Activated CD4-positive, CD25-positive, alpha-beta regulatory T cell treated with anti-CD3 and anti-CD28 coated beads, Interleukin-2, amount 50 U/mL, for 24 hours (primary cell): ENCODE results near the gene COPE.
"Not testable (repeated sequence)": the region's sequence is repeated elsewhere in the genome, so short reads cannot be mapped to it uniquely, and the experiment has no call there.

Experiments used
- ATAC-seq, 2 donors: fragments of 150-1000 bp; cut with Tn5 transposase; one replicate each; pipeline ENCODE4 v1.10.0; 2021; ENCODE audit warnings: mild to moderate bottlenecking in 1 of 2, moderate library complexity in 1 of 2

The COPE gene

DNA sequence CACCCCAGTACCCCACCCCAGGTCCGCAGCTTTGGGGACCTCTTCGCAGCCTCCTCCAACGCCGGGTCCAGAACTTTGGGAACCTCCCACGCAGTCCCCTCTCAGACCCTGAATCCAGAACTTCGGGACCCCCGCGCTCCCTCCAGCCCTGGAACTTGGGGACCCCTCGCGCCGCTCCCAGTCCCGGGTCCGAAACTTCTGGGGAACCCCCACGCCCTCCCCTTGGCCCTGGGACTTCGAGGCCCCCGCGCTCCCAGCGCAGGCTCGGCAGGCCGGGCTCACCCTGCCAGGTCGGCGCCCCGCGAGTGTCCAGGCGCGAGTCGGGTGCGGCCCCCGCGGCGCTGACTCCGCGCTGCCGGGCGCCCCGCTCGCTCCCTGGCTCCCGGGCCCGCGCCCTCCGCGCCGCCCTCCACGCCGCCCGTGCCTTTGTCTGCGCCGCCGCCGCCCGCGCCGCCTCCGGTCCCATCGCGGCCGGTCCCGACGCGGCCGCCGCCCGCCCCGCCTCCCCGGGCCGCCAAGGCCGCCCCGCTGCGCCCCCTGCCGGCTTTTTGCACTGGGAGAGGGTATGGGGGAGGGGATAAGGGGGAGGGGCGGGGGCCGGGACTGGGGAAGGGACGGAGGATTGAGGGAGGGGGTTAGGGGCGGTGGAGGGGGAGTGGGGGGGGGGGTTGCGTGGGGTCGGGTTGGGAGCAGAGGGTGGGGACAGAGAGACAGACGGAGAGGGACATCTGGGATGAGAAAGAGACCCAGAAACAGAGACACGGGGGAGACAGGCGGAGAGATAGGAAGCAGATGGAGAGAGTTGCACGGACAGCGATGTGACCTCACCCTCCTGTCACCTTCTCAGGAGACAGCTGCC, 21.8 kb upstream of the COPE start, which contains the start of gene HOMER3:
Gene HOMER3, minus strand, starts transcription at position 449 of the 859 bp plus-strand sequence. CDS start 2,235 bp downstream, outside the sequence.
- ATAC-seq, result peak; percentile 86 to 89

DNA sequence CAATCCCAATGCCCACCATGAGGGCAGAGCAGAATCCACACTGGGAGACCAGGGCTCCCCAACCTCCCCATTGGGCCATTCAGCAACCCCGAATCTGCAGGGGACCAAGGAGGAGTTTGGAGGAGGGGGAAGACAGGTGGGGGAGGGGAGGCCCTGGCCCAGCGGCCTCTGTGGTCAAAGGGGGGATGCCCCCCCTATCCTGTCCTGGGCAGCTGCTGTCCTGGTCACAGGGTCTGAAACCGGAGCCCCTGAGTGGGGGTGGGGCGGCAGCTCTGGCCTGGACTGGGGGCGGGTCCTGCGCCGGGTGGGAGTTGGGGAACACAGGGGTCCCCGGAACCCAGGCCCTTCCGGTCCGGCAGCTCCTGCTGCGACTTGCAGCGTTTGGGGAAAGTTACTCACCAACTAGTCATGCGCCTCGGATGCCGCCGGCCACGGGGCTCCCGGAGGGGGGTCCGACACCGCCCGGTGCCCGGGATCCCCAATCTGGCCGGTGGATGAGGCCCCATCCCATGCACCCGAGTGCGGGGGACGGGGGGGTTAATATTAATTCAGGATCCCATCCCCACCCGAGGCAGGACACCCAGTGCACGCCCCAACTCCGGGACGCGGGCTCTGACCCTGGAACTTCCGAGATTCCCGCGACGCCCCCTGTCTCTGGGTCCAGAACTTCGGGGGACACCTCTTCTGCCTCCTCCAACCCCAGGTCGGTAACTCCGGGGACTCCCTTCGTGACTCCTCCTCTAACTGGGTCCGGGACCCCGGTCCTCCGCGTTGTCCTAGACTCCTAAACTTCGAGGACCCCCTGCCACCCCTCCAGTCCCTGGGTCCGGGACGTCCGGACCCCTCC, 21.0 kb upstream of the COPE start:
- ATAC-seq, result no peak

GRCh38 chr19:18939163-18939562, 20.0 kb upstream of the COPE start:
- ATAC-seq, result no peak

GRCh38 chr19:18933297-18933696, 14.1 kb upstream of the COPE start:
- ATAC-seq, result no peak

DNA sequence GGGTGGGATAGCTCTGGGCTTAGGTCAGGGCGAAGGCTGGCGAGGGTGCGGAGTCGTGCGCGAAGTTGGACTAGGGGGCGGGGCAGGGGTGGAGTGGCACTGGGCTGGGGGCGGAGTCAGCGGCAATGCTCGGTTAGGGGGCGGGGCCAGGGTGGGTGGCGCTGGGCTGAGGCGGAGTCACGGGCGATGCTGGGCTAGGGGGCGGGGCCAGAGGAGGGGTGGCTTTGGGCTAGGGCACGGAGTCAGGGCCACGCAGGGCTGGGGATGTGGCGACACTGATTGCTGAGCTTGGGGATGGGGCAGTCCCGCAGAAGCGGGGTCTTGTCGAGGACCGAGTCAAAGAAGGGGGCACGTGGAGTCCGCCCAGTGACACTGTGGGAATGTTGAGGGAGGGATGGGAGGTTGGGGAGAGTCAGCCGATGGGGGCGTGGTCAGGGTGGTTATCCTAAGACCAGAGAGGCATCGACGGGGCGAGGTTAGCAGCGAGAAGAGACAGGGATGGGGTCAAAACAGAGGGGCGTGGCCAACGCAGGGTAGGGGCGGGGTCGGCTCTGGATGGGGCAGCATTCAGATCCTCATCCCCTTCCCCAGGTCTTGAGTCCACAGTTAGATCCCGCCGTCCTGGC, 13.1 kb upstream of the COPE start:
- ATAC-seq, result peak; percentile 81 to 84

GRCh38 chr19:18931316-18932162, 12.4 kb upstream of the COPE start:
- no peak for ATAC-seq

DNA sequence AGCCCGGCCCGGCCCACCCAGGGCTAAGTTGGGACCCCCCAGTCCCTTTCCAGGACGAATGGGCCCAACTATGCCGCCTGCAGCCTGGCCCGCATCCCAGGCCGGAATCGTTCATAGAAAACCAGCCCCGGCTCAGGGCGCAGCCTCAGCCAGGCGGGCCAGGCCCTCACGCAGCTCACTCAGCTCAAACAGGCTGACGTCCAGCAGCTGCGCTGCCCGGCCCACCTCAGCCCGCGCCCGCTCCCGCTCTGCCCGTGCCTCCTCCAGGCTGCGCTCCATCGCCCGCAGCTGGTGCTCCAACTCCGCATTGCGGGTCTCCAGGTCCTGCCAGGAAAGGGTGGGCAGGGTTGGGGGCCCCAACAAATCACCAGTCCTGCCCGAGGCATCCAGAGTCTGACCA, 10.1 kb upstream of the COPE start:
- no peak for ATAC-seq

- no peak for ATAC-seq
Observed at GRCh38 chr19:18928018-18928805, 9.0 kb upstream of the COPE start.

DNA sequence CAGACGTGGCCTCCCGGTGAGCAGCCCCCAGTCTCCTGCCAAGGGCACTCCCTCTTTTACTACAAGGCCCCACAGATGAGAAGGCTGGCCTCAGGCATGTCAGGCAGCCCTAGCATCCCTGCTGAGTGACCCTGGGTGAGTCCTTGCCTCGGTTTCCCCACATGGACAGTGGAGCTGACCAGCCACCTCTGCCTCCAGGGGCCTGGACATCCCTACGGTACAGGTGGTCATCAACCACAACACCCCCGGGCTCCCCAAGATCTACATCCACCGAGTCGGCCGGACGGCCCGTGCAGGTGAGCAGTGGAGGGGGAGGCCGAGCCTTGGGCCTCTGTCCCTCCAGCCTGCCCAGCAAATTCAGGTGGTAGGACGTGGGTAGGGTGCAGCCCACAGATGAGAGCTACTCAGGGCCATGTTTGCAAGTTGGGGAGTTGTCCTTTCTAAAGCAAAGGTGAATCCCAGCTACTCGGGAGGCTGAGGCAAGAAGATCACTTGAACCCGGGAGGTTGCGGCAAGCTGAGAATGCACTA, 5.6 kb upstream of the COPE start:
- ATAC-seq, result no peak

- ATAC-seq, result no peak
Observed at GRCh38 chr19:18922228-18922985, 3.2 kb upstream of the COPE start.

- ATAC-seq, result no peak
Observed at GRCh38 chr19:18921593-18921992, 2.4 kb upstream of the COPE start.

DNA sequence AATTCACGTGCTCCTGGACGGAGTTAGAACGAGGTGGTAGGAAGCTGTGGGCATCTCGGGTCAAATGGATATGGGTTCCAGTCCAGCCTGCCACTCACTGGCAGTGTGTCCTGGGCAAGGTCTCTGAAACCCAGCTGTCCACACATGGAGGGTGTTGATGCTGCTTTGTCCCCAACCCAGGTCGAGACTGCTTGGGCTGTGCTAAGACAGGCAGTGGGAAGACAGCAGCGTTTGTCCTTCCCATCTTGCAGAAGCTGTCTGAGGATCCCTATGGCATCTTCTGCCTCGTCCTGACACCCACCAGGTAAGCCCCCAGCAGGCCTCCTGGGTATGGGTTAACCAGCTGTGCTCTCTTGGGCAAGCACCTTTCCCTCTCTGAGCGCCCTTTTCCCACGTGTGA, 1.2 kb upstream of the COPE start:
- ATAC-seq, result no peak

GRCh38 chr19:18919900-18920214, 670 bp upstream of the COPE start:
- ATAC-seq, result no peak

- ATAC-seq, result not testable (repeated sequence)
Observed at GRCh38 chr19:18917593-18917992, 1.6 kb downstream of the COPE start.

GRCh38 chr19:18915639-18916038, 3.5 kb downstream of the COPE start:
- ATAC-seq, result no peak

DNA sequence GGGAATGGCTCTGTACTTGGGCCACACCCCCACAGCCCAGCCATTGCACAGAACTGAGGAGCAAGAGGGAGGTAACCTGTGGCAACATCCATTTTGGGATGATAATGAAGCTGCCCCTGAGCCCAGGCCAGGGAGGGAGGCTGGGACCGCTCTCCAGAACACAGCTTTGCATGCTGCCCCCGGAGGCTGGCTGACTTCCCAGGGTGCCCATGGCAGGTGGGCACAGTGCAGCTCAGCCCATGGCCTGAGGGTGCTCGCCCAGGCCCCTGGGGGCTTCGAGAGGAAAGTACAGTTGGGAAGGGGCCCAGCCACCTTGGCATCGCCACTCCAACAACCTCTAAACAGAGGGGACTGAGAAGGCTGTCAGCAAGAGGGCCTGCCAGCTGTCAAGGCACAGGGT, 5.7 kb downstream of the COPE start:
- ATAC-seq, result no peak

DNA sequence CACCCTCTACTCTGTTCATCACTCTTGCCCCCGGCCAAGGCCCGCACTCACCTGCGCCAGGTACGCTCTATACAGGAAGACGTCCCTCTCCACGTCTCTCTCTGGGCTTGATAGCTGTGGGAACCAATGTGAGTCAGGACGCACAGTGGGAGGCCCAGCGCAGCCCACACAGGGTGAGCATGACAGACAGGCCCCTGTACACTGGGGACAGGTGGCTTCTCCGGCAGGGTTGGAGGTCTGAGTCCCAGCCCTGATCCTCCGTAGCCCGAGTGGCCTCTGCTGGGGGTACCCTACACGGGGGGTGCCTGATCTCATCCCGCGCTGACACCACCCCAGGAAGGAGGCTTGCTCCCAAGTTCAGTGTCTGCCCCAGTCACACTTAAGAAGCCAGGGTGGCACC, 6.3 kb downstream of the COPE start:
- ATAC-seq, result no peak

DNA sequence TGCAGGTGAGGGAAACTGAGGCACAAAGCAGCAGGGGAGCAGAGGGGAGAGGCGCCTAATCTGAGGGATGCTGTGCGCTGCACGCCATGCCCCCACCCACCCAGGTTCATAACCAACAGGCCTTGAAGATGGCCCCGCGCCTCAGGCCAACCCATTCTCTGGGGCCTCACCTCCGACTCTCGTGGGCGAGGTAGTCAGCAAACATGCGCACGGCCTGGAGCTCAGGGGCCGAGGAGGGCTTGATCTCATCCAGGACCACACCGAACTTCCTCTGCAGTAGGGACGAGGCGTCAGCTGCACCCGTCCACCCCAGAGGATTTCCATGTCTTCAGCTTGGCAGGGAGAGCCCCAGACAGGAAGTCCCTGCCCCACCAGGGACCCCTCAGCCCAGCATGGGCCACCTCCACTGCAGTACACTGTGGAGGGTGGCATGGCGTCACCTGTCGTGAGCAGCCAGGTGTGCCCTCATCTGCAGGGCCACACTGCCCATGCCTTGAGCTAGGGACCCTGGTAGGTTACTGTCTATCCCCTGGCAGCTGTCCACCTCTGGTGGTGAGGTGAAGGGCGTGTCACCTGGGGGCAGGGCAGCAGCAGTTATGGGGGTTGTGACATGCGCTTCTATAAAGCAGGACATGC, 8.3 kb downstream of the COPE start:
- ATAC-seq, result no peak

- no peak for ATAC-seq
Observed at GRCh38 chr19:18910010-18910409, 9.2 kb downstream of the COPE start.
